Breast epithelium (tissue), 3 donors: ENCODE results near the gene GART.

Experiments
- CTCF ChIP-seq, 3 donors: fragments of 450-650 bp; IDR thresholded peaks; one replicate each; pipeline ENCODE4 v1.5.1; 2016 to 2017; ENCODE audit warnings: antibody characterized with exemption in 3 of 3, mild to moderate bottlenecking in 3 of 3, moderate library complexity in 3 of 3
- POLR2A ChIP-seq: fragments of 450-650 bp; IDR thresholded peaks from one replicate; pipeline ENCODE4 v1.6.1; 2016; ENCODE audit warnings: antibody characterized with exemption, mild to moderate bottlenecking, moderate library complexity
- POLR2AphosphoS5 ChIP-seq, 3 donors: sonication (generic); formaldehyde crosslinking; IDR thresholded peaks; one replicate each; pipeline ENCODE4 v1.6.1; 2017; ENCODE audit warnings: antibody characterized with exemption in 3 of 3

DNA sequence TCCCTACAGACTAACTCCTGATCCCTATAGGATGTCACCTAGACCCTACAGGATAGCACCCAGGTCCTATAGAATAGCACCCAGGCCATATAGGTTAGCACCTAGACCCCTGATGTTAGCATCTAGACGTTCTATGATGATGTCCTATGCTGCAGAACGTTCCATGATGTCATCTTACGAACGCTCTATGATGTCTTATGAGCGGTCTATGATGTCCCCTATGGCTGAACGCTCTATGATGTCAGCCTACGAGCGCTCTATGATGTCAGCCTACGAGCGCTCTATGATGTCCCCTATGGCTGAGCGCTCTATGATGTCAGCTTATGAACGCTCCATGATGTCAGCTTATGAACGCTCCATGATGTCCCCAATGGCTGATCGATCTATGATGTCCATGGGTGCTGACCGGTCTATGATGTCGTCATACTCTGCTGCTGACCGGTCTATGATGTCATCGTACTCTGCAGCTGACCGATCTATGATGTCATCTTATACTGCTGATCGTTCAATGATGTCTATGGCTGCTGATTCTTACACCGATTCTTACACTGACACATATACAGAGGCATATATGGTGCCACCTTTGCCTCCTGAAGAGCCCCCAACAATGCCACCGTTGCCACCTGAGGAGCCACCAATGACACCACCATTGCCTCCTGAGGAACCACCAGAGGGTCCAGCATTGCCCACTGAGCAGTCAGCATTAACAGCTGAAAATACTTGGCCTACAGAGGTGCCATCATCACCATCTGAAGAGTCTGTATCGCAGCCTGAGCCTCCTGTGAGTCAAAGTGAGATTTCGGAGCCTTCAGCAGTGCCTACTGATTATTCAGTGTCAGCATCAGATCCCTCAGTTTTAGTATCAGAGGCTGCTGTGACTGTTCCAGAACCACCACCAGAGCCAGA, 10.4 kb upstream of the GART start:
- no peak for TF ChIP-seq CTCF (IDR thresholded peaks at IDR 0.05)
- TF ChIP-seq POLR2AphosphoS5 (IDR thresholded peaks at IDR 0.05): no peak
- TF ChIP-seq POLR2A: no peak
